ENCODE measurements around the gene DGLUCY.

- TF ChIP-seq SP1 (IDR thresholded peaks at IDR 0.05) (no peak), ZBTB33 (IDR thresholded peaks at IDR 0.05) (no peak), GABPA (IDR thresholded peaks at IDR 0.05 in 1 of 2, conservative IDR thresholded peaks at IDR 0.05 in 1 of 2) (no peak), HNF4A (conservative IDR thresholded peaks at IDR 0.05) (no peak), CTCF (IDR thresholded peaks at IDR 0.05; ENCODE audit: low read depth, low read length, missing input control) (no peak)
These were observed 124.8 kb downstream of the DGLUCY start for GRCh38 chr14:91238661-91239060.

All from liver (tissue), 3 donors.